GM19238 (cell line): ENCODE data around the gene CYP3A5.
"Not testable (repeated sequence)": the region's sequence is repeated elsewhere in the genome, so short reads cannot be mapped to it uniquely, and the experiment has no call there.

Experiments used
- DNase-seq: peaks from one replicate; pipeline ENCODE4 v3.0.0; 2011; ENCODE audit warnings: low spot score; ENCODE audit not compliant: insufficient read length

CYP3A5 gene

DNA sequence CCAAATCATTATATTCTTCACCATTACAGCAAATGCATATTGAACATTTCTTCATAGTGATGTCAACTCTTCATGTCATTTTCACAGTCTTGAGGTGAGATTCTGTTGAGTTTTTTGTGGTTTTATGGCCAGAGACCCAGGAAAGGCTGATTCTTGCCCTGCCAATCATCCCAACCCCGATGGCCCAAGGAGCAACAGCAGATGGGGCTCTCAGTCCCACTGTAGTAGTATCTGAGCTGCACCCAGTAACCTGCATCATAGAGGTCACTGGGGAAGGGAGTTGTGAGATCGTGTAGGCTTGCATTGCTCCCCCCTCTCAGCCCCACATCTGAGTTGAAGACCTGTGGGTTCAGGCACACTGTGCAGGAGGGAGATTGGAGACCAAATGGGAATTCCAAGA lies 36.3 kb downstream of the CYP3A5 start:
- no peak for DNase-seq

DNA sequence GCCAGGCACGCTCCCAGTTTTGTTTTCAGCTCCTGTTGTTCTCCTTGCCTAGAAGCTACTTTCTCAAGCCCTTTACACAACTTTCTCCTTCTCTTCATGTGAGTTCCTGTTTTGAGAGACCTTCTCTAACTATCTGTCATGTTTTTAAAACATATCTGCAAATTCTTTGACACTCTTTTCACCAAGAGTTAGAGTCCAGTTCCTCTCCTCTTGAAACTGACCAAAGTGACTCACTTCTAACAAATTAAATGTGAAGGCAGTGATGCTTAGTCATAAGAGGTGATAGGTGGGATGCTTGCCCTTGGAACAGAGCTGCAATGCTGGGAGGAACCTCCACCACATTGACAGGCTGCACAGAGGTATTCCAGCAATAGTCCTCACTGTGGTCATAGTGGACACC lies 37.8 kb downstream of the CYP3A5 start:
- no peak for DNase-seq

DNA sequence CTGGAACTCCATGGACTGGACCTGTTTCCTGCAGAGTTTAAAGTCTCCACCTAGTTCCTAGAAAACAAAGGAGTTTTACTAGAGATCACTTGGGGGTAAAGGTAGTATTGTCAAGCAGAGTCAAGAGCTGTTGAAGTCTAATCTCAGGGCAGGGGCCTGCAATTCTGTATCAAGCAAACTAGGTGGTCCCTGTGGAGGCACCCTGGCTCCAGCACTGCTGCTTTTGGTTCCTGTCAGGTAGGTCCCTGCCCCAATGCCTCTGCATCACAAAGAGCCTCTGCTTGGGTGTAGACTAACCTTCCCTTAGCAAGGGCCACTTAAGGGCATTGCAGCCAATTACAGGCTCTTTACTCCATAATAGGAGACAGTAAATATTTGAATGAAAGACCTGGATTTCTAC lies 40.5 kb downstream of the CYP3A5 start:
- no peak for DNase-seq

DNA sequence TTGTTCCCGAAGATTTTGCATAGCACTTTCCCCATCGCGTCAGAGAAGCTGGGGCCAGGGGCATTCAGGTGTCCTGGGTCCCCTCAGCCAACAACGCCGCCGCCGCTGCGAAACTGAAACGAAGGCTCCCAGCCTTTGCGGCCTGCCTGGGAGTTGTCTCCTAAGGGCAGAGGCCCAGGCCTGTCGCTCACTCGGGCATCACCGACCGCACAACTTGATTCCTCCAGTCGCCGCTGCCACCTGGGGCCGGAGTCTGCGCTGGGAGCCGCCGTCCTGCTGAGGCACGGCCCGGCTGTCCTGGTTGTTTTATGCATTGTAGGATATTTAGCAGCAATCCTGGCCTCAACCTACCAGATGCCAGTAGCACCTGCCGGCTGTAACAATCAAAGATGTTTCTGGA lies 41.1 kb downstream of the CYP3A5 start:
- DNase-seq: no peak

DNA sequence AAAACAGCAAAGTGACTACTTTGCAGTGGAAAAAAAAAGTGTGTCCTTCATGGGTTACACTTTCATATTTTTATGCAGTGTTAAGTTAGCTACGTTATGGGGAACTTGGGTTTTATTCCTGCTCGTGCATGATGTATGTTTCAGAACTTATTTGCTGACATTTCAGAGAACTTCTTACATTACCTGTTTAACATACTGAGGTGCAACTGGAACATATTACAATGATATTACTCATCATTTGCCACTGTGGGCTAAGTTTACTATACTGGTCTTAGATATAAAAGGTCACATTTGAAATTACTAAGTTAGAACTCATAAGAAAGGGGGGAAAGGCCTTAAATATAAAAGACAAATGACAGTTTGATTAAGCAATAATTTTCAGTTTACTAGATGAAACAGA lies 42.4 kb downstream of the CYP3A5 start:
- not testable (repeated sequence) for DNase-seq

DNA sequence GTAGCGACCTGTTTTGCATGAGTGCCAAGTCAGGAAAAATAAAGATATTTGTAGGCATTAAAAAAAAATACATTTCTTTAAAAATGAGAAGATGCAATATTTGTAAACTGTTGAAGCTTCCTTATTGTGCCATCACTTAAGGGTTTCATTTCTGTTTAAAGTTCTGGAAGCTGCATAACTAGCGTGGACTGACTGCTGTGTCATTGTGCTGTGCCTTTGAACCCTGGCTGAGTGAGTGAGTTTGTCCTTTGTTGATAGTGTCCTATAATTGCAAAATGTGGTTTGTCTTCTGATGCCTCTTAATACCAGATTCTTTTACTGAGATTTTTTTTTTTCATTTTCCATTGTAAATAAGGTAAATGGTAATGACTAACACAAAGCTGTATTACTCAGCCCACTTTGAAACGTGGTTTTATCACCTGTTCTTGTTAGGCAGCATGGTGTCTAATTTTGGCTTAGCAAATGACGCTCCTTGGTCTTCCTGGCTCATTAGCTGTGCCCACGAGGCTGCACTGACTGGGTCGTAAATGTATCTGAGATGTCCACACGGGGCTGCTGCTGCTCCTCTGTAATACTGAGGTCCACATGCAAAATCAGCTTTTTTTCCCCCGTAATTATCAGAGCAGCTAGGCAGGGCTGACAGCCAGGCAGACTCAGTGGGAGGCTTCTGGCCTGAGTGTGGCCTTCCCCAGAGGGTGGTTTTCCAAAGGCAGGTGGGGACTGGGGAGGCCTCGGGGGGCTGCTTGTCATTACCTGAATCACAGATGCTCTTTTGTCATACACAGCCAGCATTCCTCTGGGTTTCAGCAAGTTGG lies 48.3 kb downstream of the CYP3A5 start:
- DNase-seq: no peak

DNA sequence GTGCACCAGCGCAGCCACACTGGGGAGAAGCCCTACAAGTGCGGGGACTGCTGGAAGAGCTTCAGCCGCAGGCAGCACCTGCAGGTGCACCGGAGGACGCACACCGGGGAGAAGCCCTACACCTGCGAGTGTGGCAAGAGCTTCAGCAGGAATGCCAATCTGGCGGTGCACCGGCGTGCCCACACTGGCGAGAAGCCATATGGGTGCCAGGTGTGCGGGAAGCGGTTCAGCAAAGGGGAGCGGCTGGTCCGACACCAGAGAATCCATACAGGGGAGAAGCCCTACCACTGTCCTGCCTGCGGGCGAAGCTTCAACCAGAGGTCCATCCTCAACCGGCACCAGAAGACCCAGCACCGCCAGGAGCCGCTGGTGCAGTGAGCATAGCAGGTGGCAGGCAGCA lies 50.2 kb downstream of the CYP3A5 start:
- no peak for DNase-seq

DNA sequence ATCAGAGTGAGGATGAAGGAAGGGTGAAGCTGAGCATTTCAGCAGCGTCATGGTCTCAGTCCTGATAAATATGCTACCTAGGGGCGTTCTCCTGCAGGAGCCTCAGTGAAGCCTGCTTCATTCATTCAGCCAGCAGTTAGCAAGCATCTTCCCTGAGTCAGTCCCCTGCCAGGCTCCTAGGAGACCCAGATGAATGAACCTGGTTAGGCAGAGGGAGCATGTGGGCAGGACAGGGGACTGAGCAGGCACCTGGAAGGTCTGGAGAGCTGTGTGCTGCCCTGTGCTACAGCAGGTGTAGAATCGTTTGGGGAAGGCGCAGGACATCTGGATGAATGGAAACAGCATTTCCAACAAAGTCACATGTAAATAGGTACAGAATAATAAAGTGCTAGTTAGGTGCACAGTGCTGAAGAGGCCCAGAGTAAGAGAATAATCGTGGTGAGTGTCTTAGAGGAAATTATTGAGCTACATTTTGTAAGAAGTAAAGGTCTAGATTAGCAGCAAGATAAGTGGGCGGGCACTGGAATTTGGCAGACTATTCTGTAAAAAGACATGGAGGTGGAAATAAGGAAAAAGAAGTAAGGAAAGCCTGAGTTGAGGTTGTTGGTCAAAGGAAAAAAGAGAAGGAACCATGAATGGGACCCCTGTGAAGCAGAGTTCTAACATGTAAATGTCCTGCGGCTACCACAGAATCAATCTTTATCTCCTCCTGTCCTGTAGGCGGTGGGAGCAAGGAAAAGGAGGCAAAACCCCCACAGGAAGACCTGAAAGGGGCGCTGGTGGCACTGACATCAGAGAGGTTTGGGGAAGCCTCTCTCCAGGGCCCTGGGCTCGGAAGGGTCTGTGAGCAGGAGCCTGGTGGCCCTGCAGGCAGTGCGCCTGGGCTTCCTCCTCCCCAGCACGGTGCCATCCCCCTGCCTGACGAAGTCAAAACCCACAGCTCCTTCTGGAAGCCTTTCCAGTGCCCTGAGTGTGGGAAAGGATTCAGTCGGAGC lies 51.0 kb downstream of the CYP3A5 start:
- no peak for DNase-seq

DNA sequence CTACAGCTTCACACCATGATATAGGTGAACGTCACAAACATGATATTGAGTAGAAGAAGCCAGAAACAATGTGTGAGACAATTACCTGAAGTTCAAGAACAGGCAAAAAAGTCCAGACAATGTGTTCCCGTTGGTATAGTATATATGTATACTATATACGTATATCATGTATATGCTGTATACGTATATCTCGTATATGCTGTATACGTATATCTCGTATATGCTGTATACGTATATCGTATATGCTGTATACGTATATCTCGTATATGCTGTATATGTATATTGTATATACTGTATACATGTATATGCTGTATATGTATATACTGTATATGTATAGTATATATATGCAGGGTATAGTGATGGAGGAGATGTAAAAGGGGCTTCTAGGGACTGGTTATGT lies 52.3 kb downstream of the CYP3A5 start:
- DNase-seq: no peak

DNA sequence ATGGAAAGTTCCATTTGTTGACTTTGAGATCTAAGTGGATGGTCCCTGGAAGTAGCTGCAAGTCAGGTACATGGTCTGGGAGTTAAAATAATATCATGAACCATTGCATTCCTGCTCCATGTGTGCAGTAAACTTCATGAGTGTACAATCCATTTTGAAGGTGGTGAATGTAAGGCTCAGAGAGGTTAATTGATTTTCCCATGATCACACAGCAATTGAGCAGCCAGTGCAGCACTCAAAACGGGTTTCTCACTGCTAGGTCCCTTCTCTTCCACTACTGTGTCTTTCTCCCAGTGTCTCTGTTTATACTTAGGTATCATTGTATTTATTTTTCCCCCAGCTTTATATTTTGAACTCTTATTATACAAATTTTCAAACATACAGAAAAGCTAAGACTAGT lies 53.1 kb downstream of the CYP3A5 start:
- no peak for DNase-seq

DNA sequence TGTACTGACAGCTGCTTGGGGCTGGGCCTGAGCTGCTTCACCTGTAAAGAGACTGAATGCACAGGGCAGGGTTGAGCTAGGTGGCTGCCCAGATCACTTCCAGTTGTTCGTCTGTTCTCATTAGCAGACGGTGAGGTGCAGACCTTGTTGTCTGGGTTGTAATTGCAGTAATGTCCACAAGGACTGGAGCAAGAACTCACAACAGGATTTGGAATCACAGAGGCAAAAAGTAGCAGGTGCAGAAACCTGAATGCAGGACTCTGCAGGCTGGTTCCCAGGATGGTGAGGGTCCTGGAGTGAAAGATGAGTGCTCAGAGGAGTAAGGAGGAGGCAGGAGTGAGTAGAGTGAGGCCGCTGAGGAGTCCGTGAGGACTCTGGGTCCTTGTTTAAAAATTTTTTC lies 53.8 kb downstream of the CYP3A5 start:
- DNase-seq: no peak

DNA sequence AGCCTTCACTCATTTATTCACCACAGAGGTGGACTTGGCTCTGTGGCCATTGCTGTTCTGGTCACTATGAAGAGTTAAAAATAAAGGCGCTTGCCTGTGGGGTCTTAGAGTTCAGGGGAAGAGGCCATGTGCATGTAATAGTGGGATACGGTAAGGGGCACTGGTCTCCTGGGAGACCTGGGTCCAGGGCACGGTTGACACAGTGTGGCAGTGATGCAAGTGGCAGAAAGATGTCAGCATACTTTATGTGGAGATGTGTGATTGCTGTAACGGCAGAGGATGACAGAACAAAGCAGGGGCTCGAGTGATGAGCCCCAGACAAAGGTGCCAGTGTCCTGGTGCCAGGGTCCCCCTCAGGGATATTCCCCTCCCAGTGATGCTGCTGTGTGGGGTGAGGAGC lies 54.5 kb downstream of the CYP3A5 start:
- no peak for DNase-seq

DNA sequence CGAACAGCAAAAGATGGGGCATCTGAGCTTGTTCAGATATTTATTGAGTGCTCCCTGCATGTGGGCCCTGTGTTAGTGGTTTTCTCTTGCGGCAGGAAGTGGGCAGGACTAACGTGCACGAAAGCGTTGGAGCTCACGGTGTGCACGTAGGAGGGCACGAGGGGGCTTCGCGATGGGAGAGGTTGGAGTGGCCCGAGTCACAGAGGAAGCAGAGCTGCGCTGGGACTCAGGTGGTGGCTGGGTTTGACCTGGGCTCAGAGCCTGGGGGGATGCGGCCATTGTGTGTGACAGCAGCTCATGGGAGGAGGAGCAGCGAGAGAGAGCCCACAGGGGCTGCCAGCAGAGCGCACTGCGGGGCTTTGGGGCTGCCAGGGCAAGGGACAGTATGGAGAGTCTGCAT lies 55.3 kb downstream of the CYP3A5 start:
- no peak for DNase-seq

DNA sequence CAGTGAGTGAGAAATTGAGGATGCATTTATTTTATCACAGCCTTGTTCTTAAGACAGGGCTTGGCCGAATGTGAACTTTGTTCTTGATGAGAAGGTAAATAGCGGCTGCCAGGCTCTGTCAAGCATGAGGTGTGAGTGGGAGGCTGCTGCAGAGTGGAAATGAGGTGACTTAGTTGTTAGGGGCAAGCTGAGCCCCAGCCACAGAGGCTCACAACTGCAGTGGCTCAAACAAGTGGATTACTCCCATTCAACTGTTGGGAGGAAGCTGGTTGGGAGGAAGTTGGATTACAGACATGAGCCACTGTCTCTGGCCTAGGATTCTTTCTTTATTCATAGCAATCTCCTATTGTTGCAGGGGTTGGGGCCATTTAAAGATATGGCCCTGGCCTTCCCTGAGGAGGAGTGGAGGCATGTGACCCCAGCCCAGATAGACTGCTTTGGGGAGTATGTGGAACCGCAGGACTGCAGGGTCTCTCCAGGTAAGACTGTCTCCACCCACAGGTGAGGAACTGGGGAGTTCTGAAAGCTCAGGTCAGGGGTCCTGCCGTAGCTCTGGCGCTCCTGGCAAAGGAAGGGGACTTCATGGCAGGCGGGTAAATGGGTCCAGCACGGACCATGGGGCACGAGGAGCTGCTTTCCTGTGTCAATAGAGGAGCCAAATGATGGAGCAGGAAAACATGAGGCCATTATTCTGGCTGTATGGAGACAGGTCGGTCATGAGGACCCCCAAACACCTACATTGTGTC lies 55.9 kb downstream of the CYP3A5 start:
- no peak for DNase-seq

DNA sequence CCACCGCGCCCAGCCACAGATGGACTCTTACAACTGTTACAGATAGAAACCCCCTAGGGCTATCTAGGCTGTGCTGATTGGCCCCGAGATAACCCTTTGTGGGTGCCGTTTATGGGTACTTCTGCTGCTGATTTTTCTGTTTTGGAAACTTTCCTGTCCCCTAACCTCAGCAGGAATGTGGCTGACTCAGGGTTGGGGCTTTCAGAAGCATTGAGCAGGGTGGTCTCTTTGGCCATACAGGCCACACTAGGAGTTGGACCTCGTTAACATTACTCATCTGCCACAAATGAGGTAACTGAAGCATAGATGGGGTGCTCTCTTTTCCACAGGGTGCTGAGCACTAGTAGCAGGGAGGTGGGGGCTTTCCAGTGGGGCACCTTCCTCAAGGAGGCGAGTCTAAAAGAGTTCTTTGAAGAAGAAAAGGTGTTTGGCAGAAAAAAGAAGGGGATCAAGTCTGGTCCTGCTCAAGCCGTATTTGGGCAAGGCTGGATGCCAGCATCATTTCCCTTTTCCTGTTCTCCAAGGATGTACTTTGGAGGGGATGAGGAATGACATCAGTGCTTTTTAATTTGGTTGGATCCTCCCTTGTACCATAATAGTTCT lies 56.6 kb downstream of the CYP3A5 start:
- DNase-seq: no peak

DNA sequence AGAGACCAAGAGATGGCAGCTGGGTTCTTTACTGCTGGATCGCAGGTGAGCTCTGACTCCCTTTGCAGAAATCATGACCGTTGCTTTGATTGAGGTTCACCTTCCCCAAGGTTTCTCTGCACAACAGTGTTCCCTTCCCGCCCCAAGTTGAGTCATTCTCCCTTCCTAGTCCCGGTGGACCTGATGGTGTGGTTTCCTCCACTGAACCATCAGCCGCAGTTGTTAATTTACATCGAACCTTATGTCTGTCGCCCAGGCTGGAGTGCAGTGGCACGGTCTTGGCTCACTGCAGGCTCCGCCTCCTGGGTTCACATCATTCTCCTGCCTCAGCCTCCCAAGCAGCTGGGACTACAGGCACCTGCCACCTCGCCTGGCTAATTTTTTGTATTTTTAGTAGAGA lies 57.2 kb downstream of the CYP3A5 start:
- no peak for DNase-seq

DNA sequence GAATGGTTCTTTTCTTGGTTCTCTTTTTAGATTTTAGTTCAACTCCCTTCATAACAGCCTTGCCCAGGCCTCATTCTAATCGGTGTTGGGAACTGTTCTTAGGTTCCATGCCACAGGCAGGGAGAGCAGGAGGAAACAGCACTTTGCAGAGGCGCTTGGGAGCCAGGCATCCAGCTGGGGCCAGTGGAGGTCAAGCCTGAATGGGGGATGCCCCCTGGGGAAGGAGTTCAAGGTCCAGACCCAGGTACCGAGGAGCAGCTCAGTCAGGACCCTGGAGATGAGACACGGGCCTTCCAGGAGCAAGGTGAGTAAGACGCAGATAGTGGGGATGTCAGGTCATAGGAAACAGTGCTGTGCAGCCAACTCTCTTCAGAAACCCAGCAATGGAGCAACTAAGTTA lies 58.5 kb downstream of the CYP3A5 start:
- no peak for DNase-seq

DNA sequence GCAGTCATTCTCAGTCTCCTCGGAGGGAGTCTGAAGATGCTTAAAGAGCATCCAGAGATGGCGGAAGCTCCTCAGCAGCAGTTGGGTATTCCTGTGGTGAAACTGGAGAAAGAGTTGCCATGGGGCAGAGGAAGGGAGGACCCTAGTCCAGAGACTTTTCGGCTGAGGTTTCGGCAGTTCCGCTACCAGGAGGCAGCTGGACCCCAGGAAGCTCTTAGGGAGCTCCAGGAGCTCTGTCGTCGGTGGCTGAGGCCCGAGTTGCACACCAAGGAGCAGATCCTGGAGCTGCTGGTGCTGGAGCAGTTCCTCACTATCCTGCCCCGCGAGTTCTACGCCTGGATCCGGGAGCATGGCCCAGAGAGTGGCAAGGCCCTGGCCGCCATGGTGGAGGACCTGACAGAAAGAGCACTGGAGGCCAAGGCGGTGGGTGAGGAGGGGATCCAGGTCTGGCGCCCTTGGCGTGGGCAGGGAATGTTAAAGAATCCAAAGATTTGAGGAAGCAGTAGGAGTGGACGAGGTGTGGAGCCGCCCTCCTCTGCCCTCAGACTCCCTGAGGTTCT lies 60.1 kb downstream of the CYP3A5 start:
- no peak for DNase-seq

DNA sequence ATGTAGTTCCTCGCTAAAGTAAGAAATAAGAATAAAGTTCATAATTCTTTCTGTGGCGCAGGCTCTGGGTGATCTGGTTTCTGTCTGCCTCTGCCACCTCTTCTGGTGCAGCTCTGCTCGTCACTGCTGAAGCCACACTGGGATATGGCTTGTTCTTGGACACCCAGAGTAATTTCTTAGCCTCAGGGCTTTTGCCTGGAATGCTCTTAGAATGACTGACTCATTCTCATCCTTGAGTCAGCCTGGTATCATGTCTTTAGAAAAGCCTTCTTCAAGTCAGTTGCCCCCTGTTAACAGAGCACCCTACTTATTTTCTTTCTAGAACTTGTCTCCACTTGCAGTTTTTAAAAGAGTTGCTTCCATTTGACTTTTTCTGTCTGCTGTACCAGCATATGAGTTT lies 61.1 kb downstream of the CYP3A5 start:
- no peak for DNase-seq

DNA sequence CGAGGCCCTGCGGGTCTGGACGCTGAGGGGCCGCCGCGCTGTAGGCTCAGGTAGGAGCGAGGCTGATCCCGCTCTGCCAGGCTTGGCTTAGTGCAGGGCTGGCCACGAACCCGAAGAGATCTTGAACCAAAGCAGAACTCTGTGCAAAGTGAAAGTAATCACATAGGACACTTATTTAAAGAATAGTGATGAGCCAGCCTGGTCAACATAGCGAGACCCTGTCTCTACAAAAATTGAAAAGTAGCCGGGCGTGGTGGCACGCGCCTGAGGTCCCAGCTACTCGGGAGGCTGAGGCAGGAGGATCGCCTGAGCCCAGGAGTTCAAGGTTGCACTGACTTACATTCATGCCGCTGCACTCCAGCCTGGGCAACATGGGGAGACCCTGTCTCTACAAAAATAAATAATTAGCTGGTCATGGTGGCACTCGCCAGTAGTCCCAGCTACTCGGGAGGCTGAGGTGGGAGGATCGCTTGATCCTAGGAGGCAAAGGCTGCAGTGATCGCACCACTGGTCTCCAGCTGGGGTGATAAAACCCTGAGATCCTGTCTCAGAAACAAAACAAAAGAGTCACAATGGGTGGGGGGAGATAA lies 62.5 kb downstream of the CYP3A5 start:
- no peak for DNase-seq
